ENCODE data around the gene TRMT2A. TPM values are rescaled to one million over a fixed set of nuclear protein-coding genes. Genes with fewer than 3 reads are reported as not detected.
A peak's percentile ranks its signal among the peaks of the same experiment; 100 is the strongest.

Gene TRMT2A
- total RNA-seq, 2 experiments from 2014 or later, result 79.3 to 84.2 TPM

DNA sequence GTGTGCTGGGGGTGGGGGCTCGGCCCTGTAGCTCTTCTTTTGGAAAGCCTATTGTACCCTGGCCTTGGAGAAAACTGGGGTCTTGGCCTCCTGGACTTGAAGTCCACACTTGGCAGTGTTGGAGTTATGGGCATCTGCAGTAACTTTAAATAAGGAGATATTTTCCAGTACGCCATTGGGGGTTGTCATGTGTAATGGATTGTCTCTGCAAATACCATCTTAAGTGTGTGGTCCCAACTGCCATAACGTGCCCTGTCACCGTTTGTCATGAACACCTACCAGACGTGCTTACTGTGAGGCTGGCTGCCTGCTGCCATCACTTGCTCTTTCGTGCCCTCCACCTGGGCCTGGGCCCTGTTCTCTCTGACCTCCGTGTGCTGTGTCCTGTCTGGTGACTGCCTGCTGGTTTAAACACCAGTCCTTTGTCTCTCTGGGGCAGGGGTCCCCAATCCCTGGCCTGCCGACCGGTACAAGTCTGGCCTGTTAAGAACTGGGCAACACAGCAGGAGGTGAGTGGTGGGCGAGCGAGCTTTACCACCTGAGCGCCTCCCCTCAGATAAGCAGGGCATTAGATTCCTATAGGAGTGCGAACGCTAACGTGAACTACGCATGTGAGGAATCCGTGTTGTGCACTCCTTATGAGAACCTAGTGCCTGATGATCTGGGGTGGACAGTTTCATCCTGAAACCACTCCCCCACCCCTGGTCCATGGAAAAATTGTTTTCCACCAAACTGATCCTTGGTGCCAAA lies 11.0 kb upstream of the TRMT2A start:
- Mint-ChIP-seq H3K27ac (peak overlapping the region; percentile 79), H3K9me3 (no peaks in the 10 kb centered on the region), H3K4me3 (no peak overlapping the region), H3K4me1 (ENCODE audit: low read depth) (peaks cover 13% of the 10 kb centered on the region), H3K27me3 (no peaks in the 10 kb centered on the region), H3K36me3 (ENCODE audit: low read depth) (peaks cover 33% of the 10 kb centered on the region)
- TF ChIP-seq, protein P1, sequence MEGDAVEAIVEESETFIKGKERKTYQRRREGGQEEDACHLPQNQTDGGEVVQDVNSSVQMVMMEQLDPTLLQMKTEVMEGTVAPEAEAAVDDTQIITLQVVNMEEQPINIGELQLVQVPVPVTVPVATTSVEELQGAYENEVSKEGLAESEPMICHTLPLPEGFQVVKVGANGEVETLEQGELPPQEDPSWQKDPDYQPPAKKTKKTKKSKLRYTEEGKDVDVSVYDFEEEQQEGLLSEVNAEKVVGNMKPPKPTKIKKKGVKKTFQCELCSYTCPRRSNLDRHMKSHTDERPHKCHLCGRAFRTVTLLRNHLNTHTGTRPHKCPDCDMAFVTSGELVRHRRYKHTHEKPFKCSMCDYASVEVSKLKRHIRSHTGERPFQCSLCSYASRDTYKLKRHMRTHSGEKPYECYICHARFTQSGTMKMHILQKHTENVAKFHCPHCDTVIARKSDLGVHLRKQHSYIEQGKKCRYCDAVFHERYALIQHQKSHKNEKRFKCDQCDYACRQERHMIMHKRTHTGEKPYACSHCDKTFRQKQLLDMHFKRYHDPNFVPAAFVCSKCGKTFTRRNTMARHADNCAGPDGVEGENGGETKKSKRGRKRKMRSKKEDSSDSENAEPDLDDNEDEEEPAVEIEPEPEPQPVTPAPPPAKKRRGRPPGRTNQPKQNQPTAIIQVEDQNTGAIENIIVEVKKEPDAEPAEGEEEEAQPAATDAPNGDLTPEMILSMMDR (IDR thresholded peaks at IDR 0.05), result no peak
- peaks cover 41% of the 10 kb centered on the region for H3K4me1 ChIP-seq (ENCODE audit: insufficient read depth, low read length)
- ChIA-PET CTCF (interaction anchor here (1.5 to 2.8 kb wide), 3 partner anchors 10 to 157 kb away, joined by 3 to 22 read pairs (median 8); partner anchors contain the start of genes RANBP1 and TRMT2A), POLR2A (interaction anchor here (1.5 to 1.7 kb wide), 2 partner anchors 10 to 157 kb away, joined by 6 to 11 read pairs; partner anchors contain the start of gene TRMT2A)
- ATAC-seq (ENCODE audit: poor library complexity) (no peak), DNase-seq (no peak)
- no peak overlapping the region for H3K4me3 ChIP-seq (ENCODE audit: low read length)
- intact Hi-C loops (cut with DNase I, micrococcal nuclease), result loop anchor here in 1 of 2 experiments (2.0 kb wide), 1 partner anchor 47 kb away; the partner anchor contains the start of gene DGCR8
- H3K27ac ChIP-seq (ENCODE audit: low read depth in 1 of 2, low read length in 2 of 2), result no peak overlapping the region
- H3K9me3 ChIP-seq (ENCODE audit: control insufficient read depth in 1 of 2, insufficient read depth in 1 of 2, low read length in 2 of 2), result no peaks in the 10 kb centered on the region
- H3K27me3 ChIP-seq (ENCODE audit: control insufficient read depth in 1 of 2, insufficient read depth in 2 of 2, low read length in 2 of 2), result no peaks in the 10 kb centered on the region
- peaks cover 30% of the 10 kb centered on the region for H3K36me3 ChIP-seq (ENCODE audit: insufficient read depth, low read length)

DNA sequence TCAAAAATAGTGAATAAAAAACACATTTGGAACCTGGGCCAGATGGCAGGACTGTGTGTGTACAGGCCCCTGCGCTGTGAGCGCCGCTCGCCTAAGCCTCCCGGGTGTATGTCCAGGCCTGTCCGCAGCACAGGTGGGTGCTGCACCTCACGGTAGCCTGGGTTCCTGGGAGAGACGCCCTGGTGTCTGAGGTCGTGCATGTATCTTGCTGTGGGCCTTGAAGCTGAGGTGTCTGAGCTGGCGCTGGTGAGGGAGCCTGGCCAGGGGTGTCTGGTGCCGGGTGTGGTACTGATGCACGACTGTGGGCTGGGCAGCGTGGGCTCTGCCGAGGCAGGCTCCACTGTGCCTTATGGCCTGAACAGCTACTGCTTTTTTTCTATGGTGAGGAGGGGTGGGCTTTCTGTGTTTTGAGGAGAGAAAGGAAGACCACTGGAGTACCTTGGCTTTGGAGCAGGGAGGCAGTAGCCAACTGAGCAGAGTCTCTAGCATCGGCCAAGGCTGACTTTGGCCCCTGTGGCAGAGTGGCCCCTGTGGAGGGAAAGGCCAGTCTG lies 10.4 kb upstream of the TRMT2A start:
- H3K4me3 ChIP-seq (ENCODE audit: low read length), result no peak overlapping the region
- POLR2A ChIA-PET, result no interaction called here
- H3K36me3 ChIP-seq (ENCODE audit: insufficient read depth, low read length), result peaks cover 31% of the 10 kb centered on the region
- TF ChIP-seq, protein P1 (IDR thresholded peaks at IDR 0.05), result no peak
- ATAC-seq (ENCODE audit: poor library complexity) (no peak), DNase-seq (no peak)
- Mint-ChIP-seq H3K27me3 (no peaks in the 10 kb centered on the region), H3K4me3 (no peak overlapping the region), H3K4me1 (ENCODE audit: low read depth) (peaks cover 8% of the 10 kb centered on the region), H3K9me3 (no peaks in the 10 kb centered on the region), H3K27ac (peak overlapping the region; percentile 79), H3K36me3 (ENCODE audit: low read depth) (peaks cover 33% of the 10 kb centered on the region)
- H3K9me3 ChIP-seq (ENCODE audit: control insufficient read depth in 1 of 2, insufficient read depth in 1 of 2, low read length in 2 of 2), result no peaks in the 10 kb centered on the region
- peak overlapping the region in 1 of 2 donors; percentile 10 for H3K27ac ChIP-seq (ENCODE audit: low read depth in 1 of 2, low read length in 2 of 2)
- intact Hi-C loops (cut with DNase I, micrococcal nuclease), result no loop called here
- CTCF ChIA-PET, result no interaction called here
- H3K4me1 ChIP-seq (ENCODE audit: insufficient read depth, low read length), result peaks cover 39% of the 10 kb centered on the region
- no peaks in the 10 kb centered on the region for H3K27me3 ChIP-seq (ENCODE audit: control insufficient read depth in 1 of 2, insufficient read depth in 2 of 2, low read length in 2 of 2)

DNA sequence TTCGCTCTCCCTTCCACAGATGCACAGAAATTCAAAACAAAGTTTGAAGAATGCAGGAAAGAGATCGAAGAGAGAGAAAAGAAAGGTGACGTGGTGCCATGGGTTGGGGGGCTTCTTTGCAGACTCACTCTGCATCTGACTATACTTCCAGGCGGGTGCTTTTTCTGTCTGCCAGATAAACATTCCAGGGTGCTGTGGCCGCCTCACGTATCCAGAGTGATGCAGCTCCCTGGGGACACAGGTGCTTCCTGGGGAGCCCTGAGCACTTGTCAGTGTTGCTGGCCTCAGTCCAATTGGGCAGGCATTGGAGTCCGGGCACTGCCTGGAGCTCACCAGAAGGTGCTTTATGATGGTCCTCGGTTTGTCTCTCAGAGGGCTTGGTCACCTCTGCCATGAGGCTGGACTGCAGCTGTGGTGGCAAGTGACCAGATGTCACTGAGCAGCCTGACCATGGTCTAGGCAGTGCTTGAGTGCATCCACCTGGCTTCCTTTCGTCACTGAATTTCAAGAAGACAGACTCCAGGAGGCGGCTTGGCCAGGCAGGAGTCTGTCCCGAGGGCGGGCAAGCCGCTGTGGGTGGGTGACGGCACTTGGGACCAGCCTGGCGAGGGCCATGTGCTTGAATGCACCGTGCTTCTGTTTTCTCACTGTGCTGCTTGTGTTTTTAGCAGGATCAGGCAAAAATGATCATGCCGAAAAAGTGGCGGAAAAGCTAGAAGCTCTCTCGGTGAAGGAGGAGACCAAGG lies 9.4 kb upstream of the TRMT2A start:
- ChIA-PET POLR2A (no interaction called here), CTCF (no interaction called here)
- H3K36me3 Mint-ChIP-seq (ENCODE audit: low read depth), result peaks cover 33% of the 10 kb centered on the region
- H3K4me1 Mint-ChIP-seq (ENCODE audit: low read depth), result peaks cover 8% of the 10 kb centered on the region
- no peak overlapping the region for H3K27ac Mint-ChIP-seq
- Histone ChIP-seq H3K36me3 (ENCODE audit: insufficient read depth, low read length) (peaks cover 40% of the 10 kb centered on the region), H3K27ac (ENCODE audit: low read depth in 1 of 2, low read length in 2 of 2) (no peak overlapping the region), H3K4me3 (ENCODE audit: low read length) (no peak overlapping the region), H3K9me3 (ENCODE audit: control insufficient read depth in 1 of 2, insufficient read depth in 1 of 2, low read length in 2 of 2) (no peaks in the 10 kb centered on the region), H3K4me1 (ENCODE audit: insufficient read depth, low read length) (peaks cover 45% of the 10 kb centered on the region), H3K27me3 (ENCODE audit: control insufficient read depth in 1 of 2, insufficient read depth in 2 of 2, low read length in 2 of 2) (no peaks in the 10 kb centered on the region)
- ATAC-seq (ENCODE audit: poor library complexity), result no peak
- intact Hi-C loops (cut with DNase I, micrococcal nuclease), result no loop called here
- no peaks in the 10 kb centered on the region for H3K9me3 Mint-ChIP-seq
- TF ChIP-seq, protein P1 (IDR thresholded peaks at IDR 0.05), result no peak
- no peaks in the 10 kb centered on the region for H3K27me3 Mint-ChIP-seq
- no peak for DNase-seq
- no peak overlapping the region for H3K4me3 Mint-ChIP-seq

Measured in CD4-positive, alpha-beta T cell (primary cell).